Measurements from ENCODE around the gene OR10A4. TPM values are rescaled to one million over a fixed set of nuclear protein-coding genes. Genes with fewer than 3 reads are reported as not detected.

The OR10A4 gene
- total and polyA plus RNA-seq, 9 of the 15 experiments (the other 6 are each of a cell fraction or from before 2014, with no cell fraction given): not detected

DNA sequence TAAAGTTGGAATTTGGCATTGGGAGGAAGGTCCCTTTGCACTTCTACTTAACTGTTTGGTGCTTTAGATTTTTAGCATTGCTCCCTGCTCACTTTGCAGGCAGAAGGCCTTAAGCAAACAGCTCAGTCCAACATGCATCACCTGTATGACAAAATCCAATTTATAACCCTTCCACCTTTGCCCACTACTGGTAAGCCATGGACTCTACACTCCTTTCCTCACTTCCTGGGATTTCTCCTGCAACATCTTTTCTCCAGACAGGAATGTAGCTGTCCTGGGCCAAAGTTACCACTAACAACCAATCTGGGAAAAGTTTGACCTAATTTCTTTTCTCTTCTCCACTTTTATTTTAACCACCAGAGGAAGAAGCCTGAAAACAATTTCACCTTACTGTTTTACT, 17.7 kb downstream of the OR10A4 start:
- H3K27ac ChIP-seq (ENCODE audit: extremely low read depth, low read depth, low read length): no peak overlapping the region
- no peaks in the 10 kb centered on the region for H3K9me3 ChIP-seq (replicated peaks; ENCODE audit: control insufficient read depth, insufficient read depth, low read depth, low read length)
- H3K9me1 ChIP-seq (ENCODE audit: control insufficient read depth, insufficient read depth, low read length): no peaks in the 10 kb centered on the region
- no peak overlapping the region for H3K4me2 ChIP-seq (ENCODE audit: insufficient read depth, low read length)
- DNase-seq (ENCODE audit: extremely low read depth in 1 of 4, low spot score in 3 of 4) (no peak), ATAC-seq (no peak), FAIRE-seq (no peak)
- intact Hi-C loops (cut with micrococcal nuclease): no loop called here
- no peak overlapping the region for H3K9ac ChIP-seq (ENCODE audit: insufficient read depth in 1 of 2, low read depth in 2 of 2, low read length in 2 of 2)
- in situ Hi-C loops (cut with MboI): no loop called here
- no TSS peak for BruUV-seq (replicated peaks)
- ChIA-PET POLR2A (no interaction called here), CTCF (ENCODE audit: low intra/inter-chr PET ratio) (no interaction called here)
- H4K20me1 ChIP-seq (replicated peaks; ENCODE audit: control insufficient read depth, insufficient read depth, low read length): no peaks in the 10 kb centered on the region
- H3K4me3 ChIP-seq: no peak overlapping the region
- H3K36me3 ChIP-seq (ENCODE audit: control insufficient read depth, insufficient read depth, low read length): no peaks in the 10 kb centered on the region
- H2AFZ ChIP-seq (ENCODE audit: low read depth, low read length): no peak overlapping the region
- H3K4me1 ChIP-seq (replicated peaks in 1 of 2; ENCODE audit: control insufficient read depth in 2 of 2, insufficient read depth in 2 of 2, low read length in 2 of 2): no peaks in the 10 kb centered on the region
- TF ChIP-seq MIER1 (IDR thresholded peaks at IDR 0.05; ENCODE audit: low read depth) (no peak), ZNF146 (CRISPR knock-in tag; IDR thresholded peaks at IDR 0.05; ENCODE audit: unreplicated experiment) (no peak), TCFL5 (CRISPR knock-in tag; conservative IDR thresholded peaks at IDR 0.05) (no peak), POLR2AphosphoS2 (IDR thresholded peaks at IDR 0.05; ENCODE audit: low read length) (no peak), ZNF780A (CRISPR knock-in tag; IDR thresholded peaks at IDR 0.05) (no peak)
- TF ChIP-seq, protein P1, sequence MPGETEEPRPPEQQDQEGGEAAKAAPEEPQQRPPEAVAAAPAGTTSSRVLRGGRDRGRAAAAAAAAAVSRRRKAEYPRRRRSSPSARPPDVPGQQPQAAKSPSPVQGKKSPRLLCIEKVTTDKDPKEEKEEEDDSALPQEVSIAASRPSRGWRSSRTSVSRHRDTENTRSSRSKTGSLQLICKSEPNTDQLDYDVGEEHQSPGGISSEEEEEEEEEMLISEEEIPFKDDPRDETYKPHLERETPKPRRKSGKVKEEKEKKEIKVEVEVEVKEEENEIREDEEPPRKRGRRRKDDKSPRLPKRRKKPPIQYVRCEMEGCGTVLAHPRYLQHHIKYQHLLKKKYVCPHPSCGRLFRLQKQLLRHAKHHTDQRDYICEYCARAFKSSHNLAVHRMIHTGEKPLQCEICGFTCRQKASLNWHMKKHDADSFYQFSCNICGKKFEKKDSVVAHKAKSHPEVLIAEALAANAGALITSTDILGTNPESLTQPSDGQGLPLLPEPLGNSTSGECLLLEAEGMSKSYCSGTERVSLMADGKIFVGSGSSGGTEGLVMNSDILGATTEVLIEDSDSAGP (CRISPR knock-in tag; IDR thresholded peaks at IDR 0.05): no peak
- H3K79me2 ChIP-seq (ENCODE audit: control insufficient read depth, insufficient read depth, low read length): no peaks in the 10 kb centered on the region
- no peaks in the 10 kb centered on the region for H3K27me3 ChIP-seq (ENCODE audit: control insufficient read depth in 2 of 2, insufficient read depth in 2 of 2, low read length in 2 of 2)

DNA sequence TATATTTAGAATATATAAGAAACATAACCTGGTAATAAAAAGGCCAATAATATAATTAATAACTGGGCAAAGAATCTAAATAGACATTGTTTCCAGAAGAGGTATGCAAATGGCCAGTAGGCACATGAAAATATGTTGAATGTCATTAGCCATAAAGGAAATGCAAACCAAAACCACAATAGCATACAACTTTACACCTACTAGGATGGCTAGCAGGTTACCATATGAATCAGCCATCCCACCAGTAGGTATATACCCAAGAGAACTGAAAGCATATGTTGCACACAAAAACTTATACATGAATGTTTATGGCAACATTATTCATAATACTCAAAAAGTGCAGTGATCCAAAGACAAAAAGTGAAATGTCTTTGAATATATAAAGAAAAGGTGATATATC, 18.6 kb downstream of the OR10A4 start:
- no peak overlapping the region for H3K4me2 ChIP-seq (ENCODE audit: insufficient read depth, low read length)
- H2AFZ ChIP-seq (ENCODE audit: low read depth, low read length): no peak overlapping the region
- no peaks in the 10 kb centered on the region for H3K4me1 ChIP-seq (replicated peaks in 1 of 2; ENCODE audit: control insufficient read depth in 2 of 2, insufficient read depth in 2 of 2, low read length in 2 of 2)
- ATAC-seq (no peak), DNase-seq (ENCODE audit: extremely low read depth in 1 of 4, low spot score in 3 of 4) (no peak), FAIRE-seq (no peak)
- in situ Hi-C loops (cut with MboI): no loop called here
- no peaks in the 10 kb centered on the region for H3K36me3 ChIP-seq (ENCODE audit: control insufficient read depth, insufficient read depth, low read length)
- POLR2A ChIA-PET: no interaction called here
- CTCF ChIA-PET (ENCODE audit: low intra/inter-chr PET ratio): no interaction called here
- no peaks in the 10 kb centered on the region for H3K9me1 ChIP-seq (ENCODE audit: control insufficient read depth, insufficient read depth, low read length)
- intact Hi-C loops (cut with micrococcal nuclease): no loop called here
- no TSS peak for BruUV-seq (replicated peaks)
- no peak overlapping the region for H3K4me3 ChIP-seq
- no peaks in the 10 kb centered on the region for H4K20me1 ChIP-seq (replicated peaks; ENCODE audit: control insufficient read depth, insufficient read depth, low read length)
- no peak overlapping the region for H3K9ac ChIP-seq (ENCODE audit: insufficient read depth in 1 of 2, low read depth in 2 of 2, low read length in 2 of 2)
- H3K79me2 ChIP-seq (ENCODE audit: control insufficient read depth, insufficient read depth, low read length): no peaks in the 10 kb centered on the region
- H3K9me3 ChIP-seq (replicated peaks; ENCODE audit: control insufficient read depth, insufficient read depth, low read depth, low read length): no peaks in the 10 kb centered on the region
- H3K27me3 ChIP-seq (ENCODE audit: control insufficient read depth in 2 of 2, insufficient read depth in 2 of 2, low read length in 2 of 2): no peaks in the 10 kb centered on the region
- H3K27ac ChIP-seq (ENCODE audit: extremely low read depth, low read depth, low read length): no peak overlapping the region
- TF ChIP-seq CC2D1A (IDR thresholded peaks at IDR 0.05): no peak
- no peak for TF ChIP-seq MAFF (IDR thresholded peaks at IDR 0.05; ENCODE audit: low read length)
- TF ChIP-seq, protein P2, sequence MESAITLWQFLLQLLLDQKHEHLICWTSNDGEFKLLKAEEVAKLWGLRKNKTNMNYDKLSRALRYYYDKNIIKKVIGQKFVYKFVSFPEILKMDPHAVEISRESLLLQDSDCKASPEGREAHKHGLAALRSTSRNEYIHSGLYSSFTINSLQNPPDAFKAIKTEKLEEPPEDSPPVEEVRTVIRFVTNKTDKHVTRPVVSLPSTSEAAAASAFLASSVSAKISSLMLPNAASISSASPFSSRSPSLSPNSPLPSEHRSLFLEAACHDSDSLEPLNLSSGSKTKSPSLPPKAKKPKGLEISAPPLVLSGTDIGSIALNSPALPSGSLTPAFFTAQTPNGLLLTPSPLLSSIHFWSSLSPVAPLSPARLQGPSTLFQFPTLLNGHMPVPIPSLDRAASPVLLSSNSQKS (CRISPR knock-in tag; IDR thresholded peaks at IDR 0.05): no peak
- TF ChIP-seq, protein P3, sequence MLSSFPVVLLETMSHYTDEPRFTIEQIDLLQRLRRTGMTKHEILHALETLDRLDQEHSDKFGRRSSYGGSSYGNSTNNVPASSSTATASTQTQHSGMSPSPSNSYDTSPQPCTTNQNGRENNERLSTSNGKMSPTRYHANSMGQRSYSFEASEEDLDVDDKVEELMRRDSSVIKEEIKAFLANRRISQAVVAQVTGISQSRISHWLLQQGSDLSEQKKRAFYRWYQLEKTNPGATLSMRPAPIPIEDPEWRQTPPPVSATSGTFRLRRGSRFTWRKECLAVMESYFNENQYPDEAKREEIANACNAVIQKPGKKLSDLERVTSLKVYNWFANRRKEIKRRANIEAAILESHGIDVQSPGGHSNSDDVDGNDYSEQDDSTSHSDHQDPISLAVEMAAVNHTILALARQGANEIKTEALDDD (IDR thresholded peaks at IDR 0.05): no peak
- TF ChIP-seq CAMTA2 (CRISPR knock-in tag; conservative IDR thresholded peaks at IDR 0.05): no peak
- TF ChIP-seq NFYB (IDR thresholded peaks at IDR 0.05; ENCODE audit: extremely low read depth, insufficient read length): no peak
- TF ChIP-seq SP1 (CRISPR knock-in tag; IDR thresholded peaks at IDR 0.05): no peak
- TF ChIP-seq NRF1 (conservative IDR thresholded peaks at IDR 0.05 in 1 of 2, IDR thresholded peaks at IDR 0.05 in 1 of 2): no peak
- no peak for TF ChIP-seq SMARCC2 (IDR thresholded peaks at IDR 0.05; ENCODE audit: low read depth)
- TF ChIP-seq ZNF431 (CRISPR knock-in tag; IDR thresholded peaks at IDR 0.05): no peak
- TF ChIP-seq HNRNPK (IDR thresholded peaks at IDR 0.05; ENCODE audit: low read depth, low read length, poor library complexity, severe bottlenecking): no peak
